ENCODE measurements around the gene E2F6. TPM values are rescaled to one million over a fixed set of nuclear protein-coding genes. Genes with fewer than 3 reads are reported as not detected.

The E2F6 gene
- polyA plus RNA-seq, 3 donors = 3.5 to 6.4 (median 3.7) TPM

GRCh38 chr2:11467129-11467649 is 1.2 kb upstream of the E2F6 start:
- no peaks in the 10 kb centered on the region for H3K9me3 ChIP-seq (replicated peaks in 1 of 2; ENCODE audit: control insufficient read depth in 1 of 2, insufficient read depth in 1 of 2, low read length in 2 of 2)
- no peak overlapping the region for H3K27ac ChIP-seq (ENCODE audit: low read depth in 1 of 2, low read length in 2 of 2)
- no peak overlapping the region for H3K9ac ChIP-seq (ENCODE audit: insufficient read depth, low read length, poor library complexity, severe bottlenecking)
- peaks cover 22% of the 10 kb centered on the region for H4K20me1 ChIP-seq (ENCODE audit: insufficient read depth, low read length)
- H3K27me3 ChIP-seq (ENCODE audit: control insufficient read depth in 2 of 2, insufficient read depth in 2 of 2, low read length in 2 of 2) = no peaks in the 10 kb centered on the region
- intact Hi-C loops (cut with micrococcal nuclease) = loop anchor here in 1 of 2 donors (5.0 to 10.0 kb wide), 3 partner anchors 220 to 312 kb away; partner anchors contain the start of gene SLC66A3
- Mint-ChIP-seq H3K27ac (peak overlapping the region in 1 of 7 donors; percentile 88), H3K9me3 (peaks cover 0 to 2% (median 0%) of the 10 kb centered on the region in 7 donors), H3K27me3 (ENCODE audit: low read depth in 3 of 3) (peaks cover 2 to 5% (median 3%) of the 10 kb centered on the region in 3 donors), H3K4me1 (peaks cover 27% of the 10 kb centered on the region), H3K4me3 (no peak overlapping the region), H3K36me3 (peaks cover 2 to 15% of the 10 kb centered on the region in 2 donors)
- no peak overlapping the region for H3K4me3 ChIP-seq (replicated peaks in 1 of 3; ENCODE audit: low read depth in 2 of 3, low read length in 3 of 3)
- peaks cover 32% of the 10 kb centered on the region for H3K79me2 ChIP-seq (ENCODE audit: insufficient read depth, low read length)
- no peak for TF ChIP-seq CTCF (IDR thresholded peaks at IDR 0.05)
- H2AFZ ChIP-seq (ENCODE audit: insufficient read depth, low read depth, low read length, poor library complexity, severe bottlenecking) = peak overlapping the region; percentile 89
- peaks cover 14 to 17% of the 10 kb centered on the region in 2 donors for H3K4me1 ChIP-seq (ENCODE audit: control insufficient read depth in 1 of 2, insufficient read depth in 2 of 2, low read length in 2 of 2)
- DNase-seq = no peak
- no peaks in the 10 kb centered on the region for H3K36me3 ChIP-seq (replicated peaks in 1 of 2; ENCODE audit: control insufficient read depth in 1 of 2, insufficient read depth in 2 of 2, low read length in 2 of 2)
- no peak overlapping the region for H3K4me2 ChIP-seq (replicated peaks; ENCODE audit: extremely low read depth, low read length, poor library complexity, severe bottlenecking)
- WGBS (ENCODE audit: insufficient coverage) = 89% methylated on average over 3 of the region's 5 CpGs

DNA sequence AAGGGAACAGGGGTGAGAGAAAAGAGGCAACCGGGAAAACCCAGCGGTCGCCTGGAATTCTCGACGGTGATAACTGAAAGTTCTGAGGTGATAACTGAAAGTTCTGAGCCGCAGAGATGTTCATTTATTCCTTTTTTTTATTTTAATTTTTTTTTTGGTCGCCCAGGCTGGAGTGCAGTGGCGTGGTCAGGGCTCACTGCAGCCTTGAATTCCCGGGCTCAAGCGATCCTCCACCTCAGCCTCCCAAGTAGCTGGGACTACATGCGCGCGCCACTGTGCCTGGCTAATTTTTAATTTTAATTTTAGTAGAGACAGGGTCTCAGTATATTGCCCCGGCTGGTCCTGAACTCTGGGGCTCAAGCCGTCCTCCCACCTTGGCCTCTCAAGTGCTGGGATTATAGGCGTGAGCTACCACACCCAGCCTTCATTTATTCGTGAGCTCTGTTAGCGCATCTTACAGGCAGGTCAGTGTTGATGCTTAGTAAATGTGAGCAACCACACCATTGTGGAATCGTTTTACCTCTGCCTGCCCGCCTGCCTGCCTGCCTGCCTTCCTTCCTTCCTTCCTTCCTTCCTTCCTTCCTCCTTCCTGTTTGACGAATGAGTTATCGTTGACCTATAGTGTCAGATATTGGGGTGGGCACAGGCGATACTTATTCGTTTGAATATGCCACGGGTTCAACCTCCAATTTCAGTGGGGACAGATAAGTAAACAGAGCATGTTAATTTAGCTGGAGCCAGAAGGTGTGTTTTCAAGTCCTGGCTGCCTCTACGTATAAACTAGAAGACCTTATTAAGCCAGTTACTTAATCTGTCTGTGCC is 557 bp upstream of the E2F6 start:
- Histone ChIP-seq H3K27ac (ENCODE audit: low read depth in 1 of 2, low read length in 2 of 2) (peak overlapping the region in 1 of 2 donors; percentile 84), H3K9me3 (replicated peaks in 1 of 2; ENCODE audit: control insufficient read depth in 1 of 2, insufficient read depth in 1 of 2, low read length in 2 of 2) (no peaks in the 10 kb centered on the region), H3K36me3 (replicated peaks in 1 of 2; ENCODE audit: control insufficient read depth in 1 of 2, insufficient read depth in 2 of 2, low read length in 2 of 2) (no peaks in the 10 kb centered on the region), H3K9ac (ENCODE audit: insufficient read depth, low read length, poor library complexity, severe bottlenecking) (peak overlapping the region; percentile 70), H3K27me3 (ENCODE audit: control insufficient read depth in 2 of 2, insufficient read depth in 2 of 2, low read length in 2 of 2) (no peaks in the 10 kb centered on the region), H3K4me2 (replicated peaks; ENCODE audit: extremely low read depth, low read length, poor library complexity, severe bottlenecking) (peak overlapping the region; percentile 74), H3K79me2 (ENCODE audit: insufficient read depth, low read length) (peaks cover 38% of the 10 kb centered on the region), H2AFZ (ENCODE audit: insufficient read depth, low read depth, low read length, poor library complexity, severe bottlenecking) (peak overlapping the region; percentile 89), H4K20me1 (ENCODE audit: insufficient read depth, low read length) (peaks cover 29% of the 10 kb centered on the region), H3K4me3 (replicated peaks in 1 of 3; ENCODE audit: low read depth in 2 of 3, low read length in 3 of 3) (peak overlapping the region; percentile 44 to 82 (median 77)), H3K4me1 (ENCODE audit: control insufficient read depth in 1 of 2, insufficient read depth in 2 of 2, low read length in 2 of 2) (peaks cover 14 to 17% of the 10 kb centered on the region in 2 donors)
- intact Hi-C loops (cut with micrococcal nuclease) = loop anchor here in 1 of 2 donors (5.0 to 10.0 kb wide), 3 partner anchors 221 to 312 kb away; partner anchors contain the start of gene SLC66A3
- H3K4me1 Mint-ChIP-seq = peaks cover 27% of the 10 kb centered on the region
- 30% methylated on average over 15 of the region's 26 CpGs for WGBS (ENCODE audit: insufficient coverage)
- H3K27me3 Mint-ChIP-seq (ENCODE audit: low read depth in 3 of 3) = peaks cover 1 to 3% (median 2%) of the 10 kb centered on the region in 3 donors
- DNase-seq = no peak
- H3K9me3 Mint-ChIP-seq = no peaks in the 10 kb centered on the region
- peak overlapping the region; percentile 93 to 95 for H3K4me3 Mint-ChIP-seq
- TF ChIP-seq CTCF (IDR thresholded peaks at IDR 0.05) = no peak
- H3K27ac Mint-ChIP-seq = peak overlapping the region; percentile 60 to 94 (median 90)
- H3K36me3 Mint-ChIP-seq = peaks cover 2 to 15% of the 10 kb centered on the region in 2 donors

Measured in CD14-positive monocyte (primary cell).